AG10803 (cell line): ENCODE results near the gene SLC25A21.

Source experiments
- DNase-seq: peaks from one replicate; pipeline ENCODE4 v3.0.0; 2010; ENCODE audit warnings: low read depth
- H3K4me3 ChIP-seq: 2 replicates; pipeline ENCODE4 v1.5.1; 2011; ENCODE audit warnings: mild to moderate bottlenecking, low read length, control low read depth
- TF ChIP-seq, protein P1 (sequence below): conservative IDR thresholded peaks from 2 replicates; pipeline ENCODE4 v1.5.1; 2011; ENCODE audit warnings: mild to moderate bottlenecking, low read length, control low read depth, inconsistent platforms

SLC25A21 gene

DNA sequence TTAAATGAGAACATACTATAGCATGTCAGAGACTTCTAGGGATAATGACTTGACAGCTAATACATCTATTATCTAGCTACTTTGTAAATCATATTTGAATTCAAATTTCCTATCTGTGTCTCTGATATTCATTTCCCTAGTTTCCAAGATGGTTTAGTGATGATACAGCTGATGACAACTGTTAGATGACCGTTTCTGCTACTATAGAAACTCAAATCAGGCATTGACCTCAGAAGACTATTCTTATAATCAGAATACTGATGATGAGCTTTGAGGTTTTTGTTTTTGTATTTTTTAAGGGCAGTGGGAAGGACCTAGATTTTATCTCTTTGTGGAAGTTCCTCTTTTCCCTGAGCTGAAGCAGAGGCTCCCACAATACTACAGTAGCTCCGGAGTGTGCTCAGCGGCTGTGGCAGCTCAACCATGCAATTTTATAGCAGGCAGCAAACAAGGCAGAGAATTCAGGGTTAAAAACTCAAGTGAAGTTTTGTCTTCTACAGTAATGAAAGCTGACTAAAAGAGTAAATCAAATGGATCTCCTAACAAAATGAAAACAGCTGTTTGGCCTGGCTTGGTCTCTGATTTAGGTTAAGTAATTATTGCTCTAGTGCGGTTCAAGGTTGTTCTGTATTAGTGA is 145.1 kb downstream of the SLC25A21 start:
- DNase-seq, result no peak
- TF ChIP-seq, protein P1, sequence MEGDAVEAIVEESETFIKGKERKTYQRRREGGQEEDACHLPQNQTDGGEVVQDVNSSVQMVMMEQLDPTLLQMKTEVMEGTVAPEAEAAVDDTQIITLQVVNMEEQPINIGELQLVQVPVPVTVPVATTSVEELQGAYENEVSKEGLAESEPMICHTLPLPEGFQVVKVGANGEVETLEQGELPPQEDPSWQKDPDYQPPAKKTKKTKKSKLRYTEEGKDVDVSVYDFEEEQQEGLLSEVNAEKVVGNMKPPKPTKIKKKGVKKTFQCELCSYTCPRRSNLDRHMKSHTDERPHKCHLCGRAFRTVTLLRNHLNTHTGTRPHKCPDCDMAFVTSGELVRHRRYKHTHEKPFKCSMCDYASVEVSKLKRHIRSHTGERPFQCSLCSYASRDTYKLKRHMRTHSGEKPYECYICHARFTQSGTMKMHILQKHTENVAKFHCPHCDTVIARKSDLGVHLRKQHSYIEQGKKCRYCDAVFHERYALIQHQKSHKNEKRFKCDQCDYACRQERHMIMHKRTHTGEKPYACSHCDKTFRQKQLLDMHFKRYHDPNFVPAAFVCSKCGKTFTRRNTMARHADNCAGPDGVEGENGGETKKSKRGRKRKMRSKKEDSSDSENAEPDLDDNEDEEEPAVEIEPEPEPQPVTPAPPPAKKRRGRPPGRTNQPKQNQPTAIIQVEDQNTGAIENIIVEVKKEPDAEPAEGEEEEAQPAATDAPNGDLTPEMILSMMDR, result no peak
- H3K4me3 ChIP-seq, result no peak overlapping the region

DNA sequence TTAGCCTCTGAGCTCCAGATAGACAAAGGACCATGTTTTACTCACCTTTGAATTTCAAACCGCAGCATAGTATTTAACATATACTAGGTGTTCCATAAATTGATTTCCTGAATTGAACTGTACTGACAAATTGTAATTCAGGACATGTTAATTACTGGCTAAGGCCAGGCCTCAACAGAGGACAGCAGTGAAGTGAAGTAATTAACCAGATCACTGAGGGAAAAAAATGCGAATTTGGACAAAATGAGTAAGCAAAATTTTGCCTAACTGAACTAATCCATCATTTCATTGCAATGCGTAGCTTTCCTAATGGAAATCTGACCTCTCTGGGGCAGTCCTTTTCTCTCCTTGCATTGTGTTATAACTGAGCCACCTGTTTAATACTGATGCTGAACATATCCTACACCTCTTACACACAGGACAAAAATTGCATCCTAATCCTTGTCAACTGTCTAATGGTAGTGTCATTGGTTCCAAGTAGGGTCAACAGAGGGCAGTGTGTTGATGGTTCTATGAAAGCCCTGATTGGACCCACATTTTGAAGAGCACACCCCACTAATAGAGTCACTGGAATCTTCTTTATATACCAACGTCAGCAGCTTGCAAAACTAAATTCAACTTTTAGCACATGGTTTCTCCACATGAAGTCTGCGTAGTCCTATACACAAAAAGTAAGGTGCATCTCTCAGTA is 148.4 kb downstream of the SLC25A21 start:
- no peak overlapping the region for H3K4me3 ChIP-seq
- TF ChIP-seq, protein P1, result no peak
- DNase-seq, result no peak

DNA sequence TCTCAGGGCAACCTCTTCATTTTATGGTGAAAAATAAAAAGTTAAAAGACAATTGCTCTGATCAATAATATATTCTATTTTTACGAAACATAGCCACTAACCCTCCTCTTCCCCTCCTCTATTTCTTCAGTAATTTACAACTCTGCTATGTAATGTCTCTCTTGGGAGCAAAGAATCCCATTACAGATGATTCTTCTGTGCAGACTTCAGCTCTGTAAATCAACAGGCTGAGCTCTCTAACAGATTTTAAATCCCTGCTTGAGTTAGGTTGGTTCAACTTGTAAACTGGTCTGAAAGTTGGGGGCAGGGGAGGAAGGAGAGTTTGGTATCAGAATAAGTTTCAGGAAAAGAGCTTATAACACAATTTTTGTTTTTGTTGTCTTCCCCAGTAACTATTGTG is 151.0 kb downstream of the SLC25A21 start:
- H3K4me3 ChIP-seq, result no peak overlapping the region
- TF ChIP-seq, protein P1, result no peak
- no peak for DNase-seq

DNA sequence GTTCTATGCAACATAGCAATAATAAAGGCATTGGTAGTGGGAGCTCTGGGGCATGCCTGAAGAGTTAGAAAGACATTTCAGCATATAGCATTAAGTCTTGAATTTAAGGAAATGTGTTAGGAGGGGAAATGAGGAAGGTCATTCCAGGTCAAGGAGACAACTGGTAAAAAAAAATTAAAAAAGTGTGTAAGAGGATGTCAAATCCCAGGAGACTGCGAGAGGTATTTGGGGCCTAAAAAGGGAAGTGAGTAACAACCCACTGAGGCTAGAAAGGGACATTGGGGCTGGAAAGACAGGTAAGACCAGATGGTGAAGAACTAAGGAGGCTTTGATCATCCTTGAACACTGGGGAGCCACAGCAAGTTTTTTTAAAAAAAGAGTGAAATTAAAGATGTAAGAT is 152.9 kb downstream of the SLC25A21 start:
- TF ChIP-seq, protein P1, result no peak
- DNase-seq, result no peak
- no peak overlapping the region for H3K4me3 ChIP-seq

DNA sequence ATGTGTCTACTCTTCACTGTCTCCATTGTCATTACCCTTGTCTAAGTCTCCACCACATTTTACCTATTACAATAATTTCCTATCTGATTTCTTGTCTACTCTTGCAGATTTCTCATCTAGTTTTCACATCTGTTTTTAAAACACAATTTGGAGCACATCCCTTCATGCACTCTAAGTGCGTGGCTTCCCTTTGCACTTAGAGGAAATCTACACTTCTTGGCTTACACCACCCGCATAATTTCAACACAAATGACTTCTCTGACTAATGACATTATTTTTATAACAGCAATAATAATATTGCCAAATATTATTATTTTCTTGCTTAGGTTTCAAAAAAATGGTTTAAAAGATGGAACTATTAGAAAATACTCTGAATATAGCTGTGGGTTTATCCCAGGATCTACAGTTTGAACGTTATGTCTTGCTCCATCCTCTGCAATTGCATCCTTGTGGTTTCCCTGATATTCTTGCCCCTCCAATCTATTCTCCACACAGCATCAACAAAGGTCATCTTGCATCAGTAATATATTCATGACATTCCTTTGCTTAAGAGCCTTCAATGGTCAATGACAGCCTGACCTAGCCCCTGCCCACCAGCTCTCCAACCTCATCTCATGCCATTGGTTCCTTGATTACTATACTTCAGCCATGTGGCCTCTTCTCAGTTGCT is 153.7 kb downstream of the SLC25A21 start:
- no peak for DNase-seq
- TF ChIP-seq, protein P1, result no peak

DNA sequence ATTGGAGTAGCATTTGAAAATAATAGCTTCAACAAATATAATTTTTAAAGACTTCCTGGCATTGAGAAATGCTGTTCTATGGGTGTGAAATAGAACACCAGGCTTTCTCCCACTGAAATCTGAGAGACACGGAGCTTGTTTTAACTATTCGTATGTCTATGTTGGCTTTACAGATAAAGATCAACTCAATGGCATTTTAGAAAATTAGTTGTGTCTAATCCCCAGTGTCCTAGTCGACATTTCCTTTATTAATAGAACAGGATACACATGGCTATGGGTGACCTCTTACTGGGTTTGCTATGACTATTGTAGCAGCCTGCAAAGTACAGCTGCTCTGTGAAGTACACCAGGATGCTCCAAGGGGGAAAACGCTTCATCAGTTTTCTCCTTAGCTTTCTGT is 159.3 kb downstream of the SLC25A21 start:
- TF ChIP-seq, protein P1, result no peak
- DNase-seq, result no peak
- no peak overlapping the region for H3K4me3 ChIP-seq

More for the DNA sequence above, 153.7 kb downstream of the SLC25A21 start:
- no peak overlapping the region for H3K4me3 ChIP-seq
